Heart right ventricle (tissue), 16 donors: ENCODE measurements around the gene FAM174B. TPM values are rescaled to one million over a fixed set of nuclear protein-coding genes. Genes with fewer than 3 reads are reported as not detected.

Experiments used
- ATAC-seq, 8 donors: fragments of 200-7000 bp; cut with Tn5 transposase; one replicate each; pipeline ENCODE4 v1.9.1; 2020; ENCODE audit warnings: mild to moderate bottlenecking in 8 of 8, moderate library complexity in 8 of 8, moderate number of reproducible peaks in 1 of 8
- DNase-seq, 2 donors: peaks; one replicate each; pipeline ENCODE4 v3.0.0-alpha.2; 2020
- H3K27ac ChIP-seq, 10 donors: fragments of 200-600 bp; sonication (generic) in 2 of 10; one replicate each; pipeline versions ENCODE4 v1.5.0 to v1.8.0; 2020 to 2022; ENCODE audit warnings: mild to moderate bottlenecking in 3 of 10
- H3K27me3 ChIP-seq, 7 donors: fragments of 200-600 bp; one replicate each; pipeline ENCODE4 v1.8.0; 2021 to 2022; ENCODE audit warnings: mild to moderate bottlenecking in 2 of 7
- H3K36me3 ChIP-seq, 9 donors: fragments of 200-600 bp; sonication (generic) in 1 of 9; one replicate each; pipeline versions ENCODE4 v1.5.0 to v1.8.0; 2020 to 2022; ENCODE audit warnings: mild to moderate bottlenecking in 2 of 9
- H3K4me1 ChIP-seq, 9 donors: fragments of 200-600 bp; sonication (generic) in 1 of 9; one replicate each; pipeline versions ENCODE4 v1.5.0 to v1.8.0; 2020 to 2022; ENCODE audit warnings: mild to moderate bottlenecking in 4 of 9
- H3K4me3 ChIP-seq, 10 donors: fragments of 200-600 bp; sonication (generic) in 2 of 10; one replicate each; pipeline versions ENCODE4 v1.5.0 to v1.8.0; 2020 to 2022; ENCODE audit warnings: mild to moderate bottlenecking in 7 of 10, moderate library complexity in 2 of 10
- H3K9me3 ChIP-seq, 11 donors: fragments of 200-600 bp in 10 of 11; sonication (generic) in 2 of 11; one replicate each; pipeline versions ENCODE4 v1.5.0 to v1.8.0; 2013 to 2022; ENCODE audit warnings: mild to moderate bottlenecking in 2 of 11, control low read depth in 1 of 11, moderate library complexity in 1 of 11
- CTCF ChIP-seq, 9 donors: fragments of 200-600 bp; sonication (generic) in 2 of 9; IDR thresholded peaks; one replicate each; pipeline versions ENCODE4 v1.5.0 to v1.8.0; 2021 to 2022; ENCODE audit warnings: antibody characterized with exemption in 9 of 9, mild to moderate bottlenecking in 5 of 9, moderate library complexity in 1 of 9
- WGBS, 2 donors: extraction: QIAGEN DNeasy Blood & Tissue Kit; methylation state at CpG; one replicate each; pipeline ENCODE4 v1.1.7; 2013; ENCODE audit warnings: inconsistent platforms in 1 of 2; 5-methylcytosine and 5-hydroxymethylcytosine counted together
- intact Hi-C, 10 donors: fragments of 100-400 bp; cut with DNase I; formaldehyde crosslinking; loops; one replicate each; pipeline versions ENCODE4 v1.11.1 to v1.14.2; 2022
- polyA plus RNA-seq, 2 donors: library from polyadenylated mRNA; stranded (reverse); fragments of 200-250 nt; gene quantifications; one replicate each; pipeline ENCODE4 v1.2.3, GENCODE V29; 2013
- total RNA-seq, 10 donors: library from RNA; stranded (reverse); fragmentation: NEBNext Ultra II Directional in 3 of 10; extraction: Animal tissue kit (Norgen Biotek cat#: 25700) in 3 of 10; gene quantifications; one replicate each; pipeline versions ENCODE4 v1.2.1 to v1.2.4, GENCODE V29; 2021 to 2023
- donor health status: Arrhythmogenic right ventricular cardiomyopathy.
- donor health status: ischemic (EF 13 %, LVEDD 7.1; RV severe dilation, severe dysfunction).
- donor health status: healthy with polysubstance abuse.
- donor health status: DM: no; HTN: yes; CAD: no.
- donor health status: DM: no; HTN: no; CAD: no.
- donor health status: ischemic (EF 25% LVEDD 6.9; RV normal size, moderate dysfunction).
- donor health status: ischemic (EF 25% LVEDD 5.7; RV mildly dilated, moderate dysfunction).
- donor health status: healthy.
- donor health status: DM: yes; HTN: yes; CAD: no.
- donor health status: Ischemic cardiomyopathy.
- donor health status: ischemic (EF 35%, LVEDD 5.7; RV mildly dilated, moderate dysfunction).
- donor health status: nonischemic (EF 11% LVEDD 7.7; RV severe dilation, severe dysfunction).
- donor health status: DM: yes; HTN: yes; CAD: no.
- donor health status: PGD.
- donor health status: ischemic (EF 29% LVEDD 5.4; RV normal size, mild dysfunction).
- donor health status: nonischemic (EF 23%, LVEDD 6.1; RV moderate dilation, normal function).

The FAM174B gene
- total and polyA plus RNA-seq, 12 donors: 6.1 to 16.9 (median 10.8) TPM

- Histone ChIP-seq H3K27me3 (no peaks in the 10 kb centered on the region), H3K9me3 (no peaks in the 10 kb centered on the region), H3K4me1 (peaks cover 8 to 33% (median 22%) of the 10 kb centered on the region in 9 donors), H3K36me3 (no peaks in the 10 kb centered on the region), H3K27ac (no peak overlapping the region), H3K4me3 (no peak overlapping the region)
- TF ChIP-seq CTCF (IDR thresholded peaks at IDR 0.05): no peak
- ATAC-seq (no peak), DNase-seq (no peak)
- 94 to 97% methylated on average over 18 of the region's 18 CpGs for WGBS, 2 donors
- intact Hi-C loops: loop anchor here in 4 of 10 donors (5.0 to 10.0 kb wide), 4 partner anchors 42 to 90 kb away; partner anchors contain the start of gene FAM174B (in 1 of the 4)
Measured at GRCh38 chr15:92614791-92615785, 40.5 kb downstream of the FAM174B start.

GRCh38 chr15:92614301-92614700 is 41.3 kb downstream of the FAM174B start:
- TF ChIP-seq CTCF (IDR thresholded peaks at IDR 0.05): no peak
- H3K9me3 ChIP-seq: no peaks in the 10 kb centered on the region
- DNase-seq: no peak
- H3K4me3 ChIP-seq: no peak overlapping the region
- no peaks in the 10 kb centered on the region for H3K27me3 ChIP-seq
- H3K27ac ChIP-seq: no peak overlapping the region
- ATAC-seq: no peak
- H3K36me3 ChIP-seq: no peaks in the 10 kb centered on the region
- intact Hi-C loops: loop anchor here in 3 of 10 donors (10.0 kb wide), 2 partner anchors 50 to 90 kb away; no protein-coding TSS in a partner anchor
- WGBS, 2 donors: 86 to 90% methylated on average over 4 of the region's 4 CpGs
- H3K4me1 ChIP-seq: peaks cover 8 to 25% (median 17%) of the 10 kb centered on the region in 9 donors

GRCh38 chr15:92613841-92614240 is 41.7 kb downstream of the FAM174B start:
- intact Hi-C loops: loop anchor here in 3 of 10 donors (10.0 kb wide), 2 partner anchors 51 to 89 kb away; no protein-coding TSS in a partner anchor
- no peaks in the 10 kb centered on the region for H3K36me3 ChIP-seq
- H3K9me3 ChIP-seq: no peaks in the 10 kb centered on the region
- H3K27ac ChIP-seq: no peak overlapping the region
- 80 to 87% methylated on average over 7 of the region's 7 CpGs for WGBS, 2 donors
- H3K4me3 ChIP-seq: no peak overlapping the region
- ATAC-seq: no peak
- DNase-seq: no peak
- peaks cover 8 to 20% (median 16%) of the 10 kb centered on the region in 9 donors for H3K4me1 ChIP-seq
- TF ChIP-seq CTCF (IDR thresholded peaks at IDR 0.05): no peak
- no peaks in the 10 kb centered on the region for H3K27me3 ChIP-seq

- no peaks in the 10 kb centered on the region for H3K27me3 ChIP-seq
- no peak overlapping the region for H3K4me3 ChIP-seq
Measured at GRCh38 chr15:92612891-92613290, 42.7 kb downstream of the FAM174B start.

More at GRCh38 chr15:92612891-92613290, 42.7 kb downstream of the FAM174B start:
- intact Hi-C loops: loop anchor here in 3 of 10 donors (10.0 kb wide), 2 partner anchors 52 to 88 kb away; no protein-coding TSS in a partner anchor
- TF ChIP-seq CTCF (IDR thresholded peaks at IDR 0.05): no peak
- Histone ChIP-seq H3K27ac (no peak overlapping the region), H3K9me3 (no peaks in the 10 kb centered on the region), H3K36me3 (no peaks in the 10 kb centered on the region), H3K4me1 (peaks cover 8 to 15% (median 10%) of the 10 kb centered on the region in 9 donors)
- DNase-seq (no peak), ATAC-seq (no peak)
- 97 to 100% methylated on average over 4 of the region's 4 CpGs for WGBS, 2 donors
